ENCODE results near the gene INCA1.

INCA1 gene

GRCh38 chr17:4969551-4970173 is 27.7 kb downstream of the INCA1 start:
- no peak for DNase-seq

- peak in 1 of 2 experiments; percentile 5 for DNase-seq
Observed at GRCh38 chr17:4969047-4969550, 28.2 kb downstream of the INCA1 start.

- DNase-seq, result no peak
Observed at GRCh38 chr17:4968486-4969046, 28.8 kb downstream of the INCA1 start.

GRCh38 chr17:4967539-4968485 is 29.5 kb downstream of the INCA1 start, which contains the start of gene SPAG7:
Gene SPAG7, minus strand, starts transcription at chr17:4967817. Its CDS starts 13 bp downstream, at chr17:4967804.
- peak; percentile 60 to 66 for DNase-seq

- peak; percentile 85 to 94 for DNase-seq
Observed at GRCh38 chr17:4966844-4967538, 30.3 kb downstream of the INCA1 start.

GRCh38 chr17:4965311-4965986 is 31.9 kb downstream of the INCA1 start:
- no peak for DNase-seq

GRCh38 chr17:4960279-4960922 is 36.9 kb downstream of the INCA1 start:
- no peak for DNase-seq

GRCh38 chr17:4959261-4959965 is 37.9 kb downstream of the INCA1 start:
- no peak for DNase-seq

- DNase-seq, result no peak
Observed at GRCh38 chr17:4958102-4958501, 39.2 kb downstream of the INCA1 start.

- DNase-seq, result peak in 1 of 2 experiments; percentile 14
Observed at GRCh38 chr17:4956493-4957061, 40.7 kb downstream of the INCA1 start.

- no peak for DNase-seq
Observed at GRCh38 chr17:4955091-4955490, 42.2 kb downstream of the INCA1 start.

GRCh38 chr17:4953451-4953961 is 43.8 kb downstream of the INCA1 start:
- no peak for DNase-seq

GRCh38 chr17:4951486-4951885 is 45.8 kb downstream of the INCA1 start:
- DNase-seq, result no peak

GRCh38 chr17:4950746-4951204 is 46.5 kb downstream of the INCA1 start, which contains the start of gene ENO3:
Gene ENO3, plus strand, starts transcription at chr17:4951119. Its CDS starts 711 bp downstream, at chr17:4951830.
- DNase-seq, result no peak

GRCh38 chr17:4950075-4950745 is 47.1 kb downstream of the INCA1 start:
- DNase-seq, result no peak

GRCh38 chr17:4949321-4950074 is 47.8 kb downstream of the INCA1 start:
- DNase-seq, result peak in 1 of 2 experiments; percentile 15

- DNase-seq, result peak in 1 of 2 experiments; percentile 67
Observed at GRCh38 chr17:4948931-4949320, 48.4 kb downstream of the INCA1 start.

GRCh38 chr17:4948166-4948930 is 49.0 kb downstream of the INCA1 start, which contains the start of gene PFN1:
Gene PFN1, minus strand, starts transcription at chr17:4948530. Its CDS starts 136 bp downstream, at chr17:4948394.
- peak; percentile 67 to 75 for DNase-seq

Data from AML-193 (cell line).